ENCODE data around the gene TBC1D10A.

Gene TBC1D10A

DNA sequence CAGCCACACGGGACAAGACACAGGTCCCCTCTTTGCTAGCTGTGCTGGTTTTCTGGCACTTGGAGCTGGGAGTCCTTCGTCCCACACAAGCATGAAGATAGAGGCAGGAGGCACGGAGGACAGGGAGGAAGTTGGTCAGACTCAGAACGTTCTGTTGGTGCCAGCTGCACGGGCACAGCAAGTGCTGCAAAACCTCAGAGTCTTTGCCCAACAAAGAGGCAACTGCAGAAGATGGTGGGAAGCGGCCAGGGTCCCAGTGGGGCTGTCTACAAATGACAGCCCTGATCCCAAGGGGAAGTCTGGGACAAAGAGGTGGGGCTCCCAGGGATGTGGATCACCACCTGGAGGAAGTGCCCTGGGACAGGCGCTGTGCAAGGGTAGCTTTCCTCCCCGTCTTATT lies 50.7 kb downstream of the TBC1D10A start:
- TF ChIP-seq, protein P1, sequence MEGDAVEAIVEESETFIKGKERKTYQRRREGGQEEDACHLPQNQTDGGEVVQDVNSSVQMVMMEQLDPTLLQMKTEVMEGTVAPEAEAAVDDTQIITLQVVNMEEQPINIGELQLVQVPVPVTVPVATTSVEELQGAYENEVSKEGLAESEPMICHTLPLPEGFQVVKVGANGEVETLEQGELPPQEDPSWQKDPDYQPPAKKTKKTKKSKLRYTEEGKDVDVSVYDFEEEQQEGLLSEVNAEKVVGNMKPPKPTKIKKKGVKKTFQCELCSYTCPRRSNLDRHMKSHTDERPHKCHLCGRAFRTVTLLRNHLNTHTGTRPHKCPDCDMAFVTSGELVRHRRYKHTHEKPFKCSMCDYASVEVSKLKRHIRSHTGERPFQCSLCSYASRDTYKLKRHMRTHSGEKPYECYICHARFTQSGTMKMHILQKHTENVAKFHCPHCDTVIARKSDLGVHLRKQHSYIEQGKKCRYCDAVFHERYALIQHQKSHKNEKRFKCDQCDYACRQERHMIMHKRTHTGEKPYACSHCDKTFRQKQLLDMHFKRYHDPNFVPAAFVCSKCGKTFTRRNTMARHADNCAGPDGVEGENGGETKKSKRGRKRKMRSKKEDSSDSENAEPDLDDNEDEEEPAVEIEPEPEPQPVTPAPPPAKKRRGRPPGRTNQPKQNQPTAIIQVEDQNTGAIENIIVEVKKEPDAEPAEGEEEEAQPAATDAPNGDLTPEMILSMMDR (IDR thresholded peaks at IDR 0.05; ENCODE audit: extremely low read depth, missing control alignments): no peak
- no peak for DNase-seq (ENCODE audit: low spot score)

DNA sequence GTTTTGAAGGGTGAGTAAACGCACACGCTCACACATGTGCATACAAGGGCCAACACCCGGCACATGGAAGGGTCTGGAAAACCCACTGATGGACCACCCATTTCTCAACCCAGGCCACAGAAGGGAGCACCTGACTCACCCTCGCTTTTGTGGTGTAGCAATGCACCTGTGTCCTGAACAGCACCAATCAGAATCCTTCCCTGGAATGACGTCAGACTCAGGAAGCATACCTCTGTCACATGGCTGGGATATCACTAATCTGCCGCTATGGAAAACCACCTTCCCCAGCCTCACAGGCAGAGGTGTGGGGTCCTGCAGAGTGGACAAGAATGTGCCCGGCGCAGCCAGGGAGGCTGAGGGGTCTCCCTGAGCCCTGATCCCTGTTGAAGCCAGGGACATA lies 51.1 kb downstream of the TBC1D10A start:
- TF ChIP-seq, protein P1 (IDR thresholded peaks at IDR 0.05; ENCODE audit: extremely low read depth, missing control alignments): no peak
- DNase-seq (ENCODE audit: low spot score): no peak

DNA sequence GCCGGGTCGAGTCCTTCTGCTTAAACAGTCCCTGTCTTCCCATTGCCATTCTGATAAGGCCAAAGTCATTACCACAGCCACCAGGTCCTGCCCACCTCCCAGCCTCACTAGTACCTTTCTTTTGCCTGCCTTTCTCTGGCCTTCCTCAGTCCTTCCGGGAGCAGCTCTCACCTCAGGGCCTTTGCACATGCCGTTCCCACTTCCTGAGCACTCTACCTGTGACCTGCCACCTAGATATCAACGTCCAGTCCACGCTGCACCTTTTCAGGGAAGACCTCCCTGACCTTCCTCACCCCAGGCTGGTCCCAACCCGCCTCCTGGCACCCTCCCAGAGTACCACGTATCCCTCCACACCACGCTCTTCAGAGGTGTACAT lies 52.3 kb downstream of the TBC1D10A start:
- TF ChIP-seq, protein P1 (IDR thresholded peaks at IDR 0.05; ENCODE audit: extremely low read depth, missing control alignments): no peak
- no peak for DNase-seq (ENCODE audit: low spot score)

DNA sequence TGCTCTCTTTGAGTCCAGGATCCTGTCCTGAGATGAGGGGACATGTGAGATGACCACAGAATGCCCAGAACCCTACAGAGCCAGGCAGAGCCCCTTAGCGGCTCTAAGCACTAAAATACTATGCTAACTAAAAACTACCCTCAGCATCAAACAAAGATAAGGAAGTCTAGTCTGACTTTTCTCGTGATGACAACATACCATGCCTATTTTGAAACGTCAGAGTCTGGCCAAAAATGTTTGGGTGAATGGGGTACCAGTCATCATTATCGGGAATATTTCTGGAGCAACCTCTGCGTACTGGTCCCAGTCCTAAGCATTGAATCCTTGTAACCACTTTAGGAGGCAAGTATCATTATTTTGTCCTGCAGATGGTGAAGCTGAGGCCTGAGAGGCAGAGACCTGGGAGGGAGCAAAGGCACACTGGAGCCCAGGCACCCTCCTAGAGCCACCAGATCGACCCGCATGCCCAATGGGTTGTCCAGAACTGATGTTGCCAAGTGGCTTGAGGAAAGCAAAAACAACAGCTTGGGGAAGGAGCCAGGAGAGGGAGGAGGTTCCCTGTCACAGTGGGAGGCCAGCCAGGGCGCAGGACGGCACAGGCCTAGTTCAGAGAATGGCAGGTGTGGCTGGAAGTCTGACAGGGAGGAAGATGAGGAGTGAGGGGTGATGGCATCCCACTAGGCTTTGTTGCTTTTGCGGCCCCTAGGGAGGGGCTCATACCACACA lies 52.9 kb downstream of the TBC1D10A start:
- TF ChIP-seq, protein P1 (IDR thresholded peaks at IDR 0.05; ENCODE audit: extremely low read depth, missing control alignments): no peak
- DNase-seq (ENCODE audit: low spot score): no peak

DNA sequence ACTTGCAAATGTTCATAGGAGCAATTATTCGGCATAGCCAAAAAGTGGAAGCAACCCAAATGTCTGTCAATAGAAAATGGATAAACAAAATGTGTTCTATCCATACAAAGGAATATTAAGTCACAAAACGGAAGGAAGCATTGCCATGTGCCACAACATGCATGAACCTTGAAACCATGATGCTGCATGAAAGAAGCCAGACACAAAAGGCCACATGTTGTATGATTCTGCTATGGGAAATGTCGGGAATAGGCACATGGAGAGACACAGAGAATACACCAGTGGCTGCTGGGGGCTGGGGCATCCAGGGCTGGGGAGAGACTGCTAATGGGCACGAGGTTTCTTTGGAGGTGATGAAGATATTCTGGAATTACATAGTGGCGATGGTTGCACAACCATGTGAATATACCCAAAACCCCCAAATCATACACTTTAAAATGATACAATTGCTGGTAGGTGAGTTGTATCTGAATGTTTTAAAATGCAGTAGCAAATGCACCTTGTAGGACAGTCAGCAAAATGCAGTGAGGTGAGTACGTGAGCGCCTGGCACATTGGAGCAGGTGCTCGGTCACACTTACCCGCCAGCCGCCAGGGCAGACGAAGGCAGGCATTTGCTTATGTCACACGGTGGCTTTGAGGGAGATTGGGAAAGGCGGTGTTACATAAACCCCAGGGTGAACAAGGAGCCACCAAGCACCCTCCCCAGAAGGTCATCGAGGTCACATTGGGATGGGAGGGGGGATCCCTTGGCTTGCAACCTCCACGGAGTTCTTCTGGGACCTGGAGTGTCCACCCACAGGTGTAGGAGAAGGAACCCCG lies 53.8 kb downstream of the TBC1D10A start:
- TF ChIP-seq, protein P1 (IDR thresholded peaks at IDR 0.05; ENCODE audit: extremely low read depth, missing control alignments): no peak
- no peak for DNase-seq (ENCODE audit: low spot score)

DNA sequence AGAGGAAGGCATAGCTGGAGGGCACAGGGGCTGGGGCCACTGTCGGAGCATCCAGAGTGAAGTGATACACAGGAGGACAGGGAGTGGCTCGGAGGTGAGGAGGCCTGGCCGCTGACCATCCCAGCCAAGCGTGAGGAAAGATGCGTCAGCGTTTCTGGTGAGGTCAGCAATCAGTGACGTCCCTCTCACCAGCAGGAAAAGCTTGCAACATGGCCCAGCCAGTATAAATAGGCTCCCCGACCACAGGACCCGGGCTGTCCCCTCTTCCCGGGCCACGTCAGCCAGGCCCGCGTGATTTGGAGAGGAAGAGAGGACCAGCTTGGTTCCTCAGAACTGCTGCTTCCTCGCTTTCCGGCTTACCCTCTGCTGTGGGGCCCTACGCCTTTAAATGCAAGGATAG lies 55.9 kb downstream of the TBC1D10A start:
- TF ChIP-seq, protein P1 (IDR thresholded peaks at IDR 0.05; ENCODE audit: extremely low read depth, missing control alignments): no peak
- DNase-seq (ENCODE audit: low spot score): no peak

DNA sequence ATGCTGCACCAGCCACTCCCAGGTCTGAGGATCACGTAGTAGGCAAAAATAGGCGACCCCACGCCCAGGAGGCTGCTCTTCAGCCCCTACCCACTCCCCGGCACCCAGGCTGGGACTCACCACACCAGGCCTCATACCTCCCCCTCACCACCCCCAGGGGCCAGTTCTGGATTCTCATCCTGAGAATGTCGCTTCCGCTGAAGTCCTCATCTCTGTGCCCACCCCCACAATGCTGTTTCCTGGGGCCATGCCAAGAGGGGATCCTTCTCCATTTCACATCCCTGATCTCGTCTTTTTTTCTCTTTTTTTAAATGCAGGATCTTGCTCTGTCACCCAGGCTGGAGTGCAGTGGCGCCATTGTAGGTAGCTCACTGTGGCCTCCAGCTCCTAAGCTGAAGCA lies 58.4 kb downstream of the TBC1D10A start:
- no peak for DNase-seq (ENCODE audit: low spot score)
- TF ChIP-seq, protein P1 (IDR thresholded peaks at IDR 0.05; ENCODE audit: extremely low read depth, missing control alignments): no peak

Data from GM20000 (cell line).